ENCODE results near the gene HFE.

HFE gene

GRCh38 chr6:26140254-26140966 lies 53.2 kb downstream of the HFE start:
- WGBS, 2 experiments (ENCODE audit: insufficient coverage in 2 of 2): 95 to 100% methylated on average over 2 to 3 of the region's 4 CpGs
- Histone ChIP-seq H3K4me3 (ENCODE audit: extremely low read depth, insufficient read depth, low read length, poor library complexity, severe bottlenecking) (no peak overlapping the region), H3K4me1 (ENCODE audit: control insufficient read depth, insufficient read depth, low read length, poor library complexity, severe bottlenecking) (no peaks in the 10 kb centered on the region), H3K27ac (ENCODE audit: low read depth, low read length, severe bottlenecking) (no peak overlapping the region), H3K9me3 (ENCODE audit: control insufficient read depth, low read length) (no peaks in the 10 kb centered on the region), H3K36me3 (ENCODE audit: control insufficient read depth, insufficient read depth, low read length) (no peaks in the 10 kb centered on the region)

GRCh38 chr6:26140967-26141294 lies 53.7 kb downstream of the HFE start:
- H3K4me3 ChIP-seq (ENCODE audit: extremely low read depth, insufficient read depth, low read length, poor library complexity, severe bottlenecking): no peak overlapping the region
- no peak overlapping the region for H3K27ac ChIP-seq (ENCODE audit: low read depth, low read length, severe bottlenecking)
- no peaks in the 10 kb centered on the region for H3K36me3 ChIP-seq (ENCODE audit: control insufficient read depth, insufficient read depth, low read length)
- H3K4me1 ChIP-seq (ENCODE audit: control insufficient read depth, insufficient read depth, low read length, poor library complexity, severe bottlenecking): no peaks in the 10 kb centered on the region
- no peaks in the 10 kb centered on the region for H3K9me3 ChIP-seq (ENCODE audit: control insufficient read depth, low read length)
- 90 to 100% methylated on average over 3 of the region's 3 CpGs for WGBS, 2 experiments (ENCODE audit: insufficient coverage in 2 of 2)

- 74 to 83% methylated on average over 2 to 3 of the region's 4 CpGs for WGBS, 2 experiments (ENCODE audit: insufficient coverage in 2 of 2)
- H3K36me3 ChIP-seq (ENCODE audit: control insufficient read depth, insufficient read depth, low read length): no peaks in the 10 kb centered on the region
- H3K4me1 ChIP-seq (ENCODE audit: control insufficient read depth, insufficient read depth, low read length, poor library complexity, severe bottlenecking): no peaks in the 10 kb centered on the region
- no peak overlapping the region for H3K27ac ChIP-seq (ENCODE audit: low read depth, low read length, severe bottlenecking)
- H3K4me3 ChIP-seq (ENCODE audit: extremely low read depth, insufficient read depth, low read length, poor library complexity, severe bottlenecking): no peak overlapping the region
- H3K9me3 ChIP-seq (ENCODE audit: control insufficient read depth, low read length): no peaks in the 10 kb centered on the region
Measured at GRCh38 chr6:26141378-26141904, 54.2 kb downstream of the HFE start.

- Histone ChIP-seq H3K27ac (ENCODE audit: low read depth, low read length, severe bottlenecking) (no peak overlapping the region), H3K4me1 (ENCODE audit: control insufficient read depth, insufficient read depth, low read length, poor library complexity, severe bottlenecking) (no peaks in the 10 kb centered on the region), H3K4me3 (ENCODE audit: extremely low read depth, insufficient read depth, low read length, poor library complexity, severe bottlenecking) (no peak overlapping the region), H3K9me3 (ENCODE audit: control insufficient read depth, low read length) (no peaks in the 10 kb centered on the region), H3K36me3 (ENCODE audit: control insufficient read depth, insufficient read depth, low read length) (no peaks in the 10 kb centered on the region)
- WGBS, 2 experiments (ENCODE audit: insufficient coverage in 2 of 2): 87 to 100% methylated on average over 1 to 2 of the region's 2 CpGs
Measured at GRCh38 chr6:26142026-26142425, 54.8 kb downstream of the HFE start.

All from mesodermal cell (in vitro differentiated cells).